ENCODE results near the gene RFTN1.

GRCh38 chr3:16406579-16406978 is 106.9 kb downstream of the RFTN1 start:
- TF ChIP-seq CTCF (IDR thresholded peaks at IDR 0.05), result no peak
- no peak for TF ChIP-seq POLR2A (IDR thresholded peaks at IDR 0.05)
